ENCODE data around the gene SLC35B1. TPM values are rescaled to one million over a fixed set of nuclear protein-coding genes. Genes with fewer than 3 reads are reported as not detected.

Gene SLC35B1
- total RNA-seq, 2 experiments from 2014 or later: 50.4 TPM

- ChIA-PET CTCF (interaction anchor here (0.7 to 7.7 kb wide), 20 partner anchors 8 to 139 kb away, joined by 3 to 95 read pairs (median 5); partner anchors contain the start of genes NXPH3 and SLC35B1), POLR2A (interaction anchor here (1.0 to 5.7 kb wide), 7 partner anchors 11 to 307 kb away, joined by 3 to 42 read pairs (median 7); partner anchors contain the start of genes KAT7 and SLC35B1)
- peak; percentile 75 for DNase-seq
- H3K9me3 Mint-ChIP-seq: no peaks in the 10 kb centered on the region
- no peaks in the 10 kb centered on the region for H3K27me3 Mint-ChIP-seq
- H3K36me3 Mint-ChIP-seq (ENCODE audit: low read depth): peaks cover 11% of the 10 kb centered on the region
- peak overlapping the region; percentile 77 for H3K27ac Mint-ChIP-seq
- no peak overlapping the region for H3K4me3 Mint-ChIP-seq
- peaks cover 25% of the 10 kb centered on the region for H3K4me1 Mint-ChIP-seq
Observed at GRCh38 chr17:49694847-49695697, 12.7 kb downstream of the SLC35B1 start.

GRCh38 chr17:49692751-49693150 lies 15.0 kb downstream of the SLC35B1 start:
- ChIA-PET CTCF (interaction anchor here (7.7 kb wide), 1 partner anchor 122 kb away, joined by 95 read pairs; no protein-coding TSS in a partner anchor), POLR2A (no interaction called here)
- Mint-ChIP-seq H3K4me3 (no peak overlapping the region), H3K27me3 (no peaks in the 10 kb centered on the region), H3K27ac (no peak overlapping the region), H3K36me3 (ENCODE audit: low read depth) (peaks cover 3% of the 10 kb centered on the region), H3K9me3 (no peaks in the 10 kb centered on the region), H3K4me1 (peaks cover 36% of the 10 kb centered on the region)
- no peak for DNase-seq

GRCh38 chr17:49691677-49692191 lies 16.0 kb downstream of the SLC35B1 start:
- ChIA-PET POLR2A (no interaction called here), CTCF (interaction anchor here (0.6 to 1.2 kb wide), 3 partner anchors 15 to 124 kb away, joined by 3 to 6 read pairs (median 4); no protein-coding TSS in a partner anchor)
- peaks cover 42% of the 10 kb centered on the region for H3K4me1 Mint-ChIP-seq

GRCh38 chr17:49691086-49691676 lies 16.6 kb downstream of the SLC35B1 start:
- Mint-ChIP-seq H3K4me3 (no peak overlapping the region), H3K4me1 (peaks cover 39% of the 10 kb centered on the region), H3K27ac (no peak overlapping the region), H3K27me3 (no peaks in the 10 kb centered on the region), H3K9me3 (no peaks in the 10 kb centered on the region), H3K36me3 (ENCODE audit: low read depth) (peaks cover 3% of the 10 kb centered on the region)
- ChIA-PET CTCF (interaction anchor here (0.5 to 1.2 kb wide), 6 partner anchors 15 to 894 kb away, joined by 3 to 6 read pairs (median 4); no protein-coding TSS in a partner anchor), POLR2A (no interaction called here)
- no peak for DNase-seq

More at GRCh38 chr17:49691677-49692191, 16.0 kb downstream of the SLC35B1 start:
- no peak overlapping the region for H3K4me3 Mint-ChIP-seq
- no peak overlapping the region for H3K27ac Mint-ChIP-seq
- H3K27me3 Mint-ChIP-seq: no peaks in the 10 kb centered on the region
- no peak for DNase-seq
- peaks cover 3% of the 10 kb centered on the region for H3K36me3 Mint-ChIP-seq (ENCODE audit: low read depth)
- H3K9me3 Mint-ChIP-seq: no peaks in the 10 kb centered on the region

- CTCF ChIA-PET: interaction anchor here (0.5 to 1.2 kb wide), 3 partner anchors 93 to 893 kb away, joined by 3 to 4 read pairs (median 4); no protein-coding TSS in a partner anchor
Observed at GRCh38 chr17:49690256-49690655, 17.5 kb downstream of the SLC35B1 start.

GRCh38 chr17:49688848-49689247 lies 18.9 kb downstream of the SLC35B1 start:
- Mint-ChIP-seq H3K4me3 (no peak overlapping the region), H3K4me1 (peaks cover 24% of the 10 kb centered on the region)
- POLR2A ChIA-PET: interaction anchor here (1.0 to 3.4 kb wide), 3 partner anchors 10 to 118 kb away, joined by 3 to 21 read pairs (median 4); partner anchors contain the start of genes SLC35B1 and SPOP

More at GRCh38 chr17:49690256-49690655, 17.5 kb downstream of the SLC35B1 start:
- no peak for DNase-seq
- no peak overlapping the region for H3K4me3 Mint-ChIP-seq
- no peaks in the 10 kb centered on the region for H3K27me3 Mint-ChIP-seq
- H3K9me3 Mint-ChIP-seq: no peaks in the 10 kb centered on the region
- H3K4me1 Mint-ChIP-seq: peaks cover 29% of the 10 kb centered on the region
- H3K36me3 Mint-ChIP-seq (ENCODE audit: low read depth): peaks cover 3% of the 10 kb centered on the region
- POLR2A ChIA-PET: no interaction called here
- no peak overlapping the region for H3K27ac Mint-ChIP-seq

GRCh38 chr17:49687878-49688491 lies 19.8 kb downstream of the SLC35B1 start:
- peak overlapping the region; percentile 57 for H3K4me3 Mint-ChIP-seq
- peaks cover 3% of the 10 kb centered on the region for H3K36me3 Mint-ChIP-seq (ENCODE audit: low read depth)
- H3K4me1 Mint-ChIP-seq: peaks cover 24% of the 10 kb centered on the region
- peak overlapping the region; percentile 85 for H3K27ac Mint-ChIP-seq
- H3K9me3 Mint-ChIP-seq: no peaks in the 10 kb centered on the region
- peak; percentile 32 for DNase-seq
- CTCF ChIA-PET: interaction anchor here (0.6 to 4.1 kb wide), 7 partner anchors 20 to 132 kb away, joined by 3 to 15 read pairs (median 3); no protein-coding TSS in a partner anchor
- H3K27me3 Mint-ChIP-seq: no peaks in the 10 kb centered on the region
- POLR2A ChIA-PET: interaction anchor here (1.2 to 3.4 kb wide), 5 partner anchors 8 to 118 kb away, joined by 3 to 21 read pairs (median 4); partner anchors contain the start of genes NXPH3 and SPOP

More at GRCh38 chr17:49688848-49689247, 18.9 kb downstream of the SLC35B1 start:
- Mint-ChIP-seq H3K36me3 (ENCODE audit: low read depth) (peaks cover 3% of the 10 kb centered on the region), H3K27me3 (no peaks in the 10 kb centered on the region), H3K27ac (peak overlapping the region; percentile 59), H3K9me3 (no peaks in the 10 kb centered on the region)
- DNase-seq: no peak
- CTCF ChIA-PET: interaction anchor here (0.7 to 4.1 kb wide), 6 partner anchors 19 to 133 kb away, joined by 3 to 15 read pairs (median 4); no protein-coding TSS in a partner anchor

GRCh38 chr17:49681106-49681979 lies 26.4 kb downstream of the SLC35B1 start:
- Mint-ChIP-seq H3K4me3 (no peak overlapping the region), H3K27me3 (peaks cover 5% of the 10 kb centered on the region), H3K4me1 (peaks cover 18% of the 10 kb centered on the region), H3K9me3 (no peaks in the 10 kb centered on the region), H3K27ac (no peak overlapping the region), H3K36me3 (ENCODE audit: low read depth) (peaks cover 6% of the 10 kb centered on the region)
- CTCF ChIA-PET: interaction anchor here (2.0 kb wide), 1 partner anchor 112 kb away, joined by 7 read pairs; no protein-coding TSS in a partner anchor
- no peak for DNase-seq
- POLR2A ChIA-PET: interaction anchor here (0.8 to 0.9 kb wide), 3 partner anchors 26 to 114 kb away, joined by 3 read pairs; partner anchors contain the start of gene SLC35B1

GRCh38 chr17:49680314-49680713 lies 27.4 kb downstream of the SLC35B1 start:
- POLR2A ChIA-PET: interaction anchor here (1.9 kb wide), 1 partner anchor 28 kb away, joined by 5 read pairs; the partner anchor contains the start of gene SLC35B1
- no peak overlapping the region for H3K27ac Mint-ChIP-seq
- H3K4me1 Mint-ChIP-seq: peaks cover 28% of the 10 kb centered on the region
- H3K9me3 Mint-ChIP-seq: no peaks in the 10 kb centered on the region
- H3K27me3 Mint-ChIP-seq: peaks cover 5% of the 10 kb centered on the region
- no peak overlapping the region for H3K4me3 Mint-ChIP-seq
- DNase-seq: no peak
- H3K36me3 Mint-ChIP-seq (ENCODE audit: low read depth): peaks cover 12% of the 10 kb centered on the region
- CTCF ChIA-PET: no interaction called here

- Mint-ChIP-seq H3K4me3 (peak within 1 kb of the TSS; percentile 92), H3K36me3 (ENCODE audit: low read depth) (peaks cover 25% of the 10 kb centered on the region), H3K27ac (peak within 1 kb of the TSS; percentile 98), H3K9me3 (no peaks in the 10 kb centered on the region), H3K4me1 (peaks cover 43% of the 10 kb centered on the region), H3K27me3 (peaks cover 5% of the 10 kb centered on the region)
- DNase-seq: peak; percentile 99
- POLR2A ChIA-PET: interaction anchor here (0.8 to 3.3 kb wide), 11 partner anchors 10 to 1783 kb away, joined by 3 to 21 read pairs (median 4); partner anchors contain the start of gene SLC35B1
- CTCF ChIA-PET: interaction anchor here (0.6 to 1.0 kb wide), 2 partner anchors 96 to 103 kb away, joined by 3 read pairs; partner anchors contain the start of gene NXPH3
Observed at GRCh38 chr17:49677933-49678847, 29.6 kb downstream of the SLC35B1 start, which contains the start of gene SPOP. TSS of gene SPOP (minus strand) at chr17:49678097. CDS start at chr17:49622810, 55,287 bp downstream.

Measured in activated CD4-positive, alpha-beta memory T cell treated with anti-CD3 and anti-CD28 coated beads, Interleukin-2, amount 10 ng/mL, durations not matched to agents 7 days and 5 days (primary cell).